GM12878 (cell line): Measurements from ENCODE around the gene NRAS.

Experiments used
- CTCF ChIP-seq, 3 experiments: IDR thresholded peaks in 2 of 3; conservative IDR thresholded peaks in 1 of 3; 2 replicates each; pipeline ENCODE4 v1.5.1; 2011; ENCODE audit warnings: low read depth in 3 of 3, low read length in 3 of 3, mild to moderate bottlenecking in 3 of 3, control low read depth in 2 of 3, moderate library complexity in 2 of 3, inconsistent platforms in 1 of 3, mixed read lengths in 1 of 3; ENCODE audit not compliant: control insufficient read depth in 2 of 3, insufficient read depth in 1 of 3; ENCODE audit errors: extremely low read depth in 1 of 3
- EZH2 ChIP-seq: IDR thresholded peaks from 2 replicates; pipeline ENCODE4 v1.6.1; 2012; ENCODE audit warnings: low read depth, mild to moderate bottlenecking, control low read depth, inconsistent platforms, low read length, borderline replicate concordance; ENCODE audit not compliant: control insufficient read depth

DNA sequence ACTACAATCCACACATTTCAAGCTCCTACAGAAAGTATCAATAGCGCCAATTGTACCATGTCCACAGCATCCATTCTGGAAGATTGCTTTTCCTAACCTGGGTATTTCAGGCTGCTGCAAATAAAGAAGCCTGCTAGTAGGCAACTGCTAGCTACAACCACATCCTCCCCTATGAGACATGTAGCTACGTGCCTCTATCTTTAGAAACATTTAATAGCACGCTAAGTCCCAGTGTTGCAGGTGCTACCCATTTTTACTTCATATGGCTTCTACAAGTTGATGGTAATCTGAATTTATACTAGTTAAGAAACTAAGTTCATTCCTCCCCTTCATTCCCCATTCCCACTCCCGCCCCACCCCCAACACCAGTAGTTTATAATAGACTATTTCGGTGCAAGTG lies 13.8 kb downstream of the NRAS start:
- TF ChIP-seq CTCF (IDR thresholded peaks at IDR 0.05 in 2 of 3, conservative IDR thresholded peaks at IDR 0.05 in 1 of 3; ENCODE audit: control insufficient read depth in 2 of 3, extremely low read depth in 1 of 3, insufficient read depth in 1 of 3, low read depth in 3 of 3, low read length in 3 of 3) (no peak), EZH2 (no peak)
